NT2/D1 (cell line): ENCODE results near the gene KDM4C.

Experiments
- DNase-seq: peaks from one replicate; pipeline ENCODE4 v3.0.0-alpha.2; 2011; ENCODE audit warnings: low read depth, low spot score
- H3K27me3 ChIP-seq: 2 replicates; pipeline ENCODE4 v1.6.0; 2011; ENCODE audit warnings: mild to moderate bottlenecking; ENCODE audit not compliant: insufficient read length, insufficient read depth
- H3K36me3 ChIP-seq: 2 replicates; pipeline ENCODE4 v1.6.1; 2011; ENCODE audit warnings: mild to moderate bottlenecking, low read length, mixed read lengths; ENCODE audit not compliant: insufficient read depth, insufficient read length
- H3K4me1 ChIP-seq: 2 replicates; pipeline ENCODE4 v1.5.1; 2011; ENCODE audit not compliant: insufficient read depth, insufficient read length
- H3K4me3 ChIP-seq: 2 replicates; pipeline ENCODE4 v1.5.1; 2011; ENCODE audit warnings: low read depth; ENCODE audit not compliant: insufficient read length
- H3K9ac ChIP-seq: 2 replicates; pipeline ENCODE4 v1.6.0; 2011; ENCODE audit warnings: low read depth; ENCODE audit not compliant: insufficient read length
- H3K9me3 ChIP-seq: 2 replicates; pipeline ENCODE4 v1.5.1; 2011; ENCODE audit warnings: mild to moderate bottlenecking, low read length; ENCODE audit not compliant: insufficient read depth
- SUZ12 ChIP-seq: IDR thresholded peaks from 2 replicates; pipeline ENCODE4 v1.6.1; 2011; ENCODE audit not compliant: insufficient read length, insufficient read depth; ENCODE audit errors: extremely low read depth
- YY1 ChIP-seq: IDR thresholded peaks from 2 replicates; pipeline ENCODE4 v1.6.1; 2011; ENCODE audit not compliant: insufficient read length, insufficient read depth
- ZNF274 ChIP-seq: IDR thresholded peaks from 2 replicates; pipeline ENCODE4 v1.6.1; 2011; ENCODE audit warnings: mild to moderate bottlenecking, low read depth, low read length

The KDM4C gene

GRCh38 chr9:6907772-6908381 is 150.1 kb downstream of the KDM4C start:
- Histone ChIP-seq H3K4me3 (no peak overlapping the region), H3K9ac (no peak overlapping the region), H3K9me3 (no peaks in the 10 kb centered on the region), H3K27me3 (no peaks in the 10 kb centered on the region), H3K36me3 (no peaks in the 10 kb centered on the region), H3K4me1 (no peaks in the 10 kb centered on the region)
- no peak for TF ChIP-seq ZNF274
- no peak for TF ChIP-seq YY1
- no peak for TF ChIP-seq SUZ12
- DNase-seq, result peak; percentile 23

DNA sequence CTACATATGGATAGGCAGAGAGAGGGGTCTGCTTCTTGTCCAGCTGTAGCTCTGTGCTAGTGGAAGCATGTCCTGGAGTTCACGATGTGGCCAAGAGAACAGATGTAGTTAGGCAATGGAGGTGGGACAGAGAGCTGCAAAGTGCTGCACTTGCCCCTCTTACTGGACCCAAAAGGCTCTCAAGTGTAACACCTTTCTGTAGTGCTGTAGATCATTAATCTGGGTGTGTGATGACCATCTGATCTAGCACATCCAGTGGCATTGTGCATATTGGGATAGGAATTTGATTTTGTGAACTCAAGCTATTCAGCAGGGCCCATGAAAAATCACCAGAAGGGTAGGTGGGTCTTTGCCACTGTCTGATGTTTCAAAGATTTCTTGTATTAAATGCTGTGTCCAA is 151.4 kb downstream of the KDM4C start:
- TF ChIP-seq SUZ12 (no peak), YY1 (no peak), ZNF274 (no peak)
- Histone ChIP-seq H3K4me3 (no peak overlapping the region), H3K27me3 (no peaks in the 10 kb centered on the region), H3K9me3 (no peaks in the 10 kb centered on the region), H3K9ac (no peak overlapping the region), H3K36me3 (no peaks in the 10 kb centered on the region), H3K4me1 (no peaks in the 10 kb centered on the region)
- DNase-seq, result no peak

GRCh38 chr9:6910032-6910431 is 152.3 kb downstream of the KDM4C start:
- no peak for TF ChIP-seq ZNF274
- no peak for TF ChIP-seq SUZ12
- no peak for TF ChIP-seq YY1
- Histone ChIP-seq H3K36me3 (no peaks in the 10 kb centered on the region), H3K9ac (no peak overlapping the region), H3K4me3 (no peak overlapping the region), H3K9me3 (no peaks in the 10 kb centered on the region), H3K27me3 (no peaks in the 10 kb centered on the region), H3K4me1 (no peaks in the 10 kb centered on the region)
- no peak for DNase-seq

DNA sequence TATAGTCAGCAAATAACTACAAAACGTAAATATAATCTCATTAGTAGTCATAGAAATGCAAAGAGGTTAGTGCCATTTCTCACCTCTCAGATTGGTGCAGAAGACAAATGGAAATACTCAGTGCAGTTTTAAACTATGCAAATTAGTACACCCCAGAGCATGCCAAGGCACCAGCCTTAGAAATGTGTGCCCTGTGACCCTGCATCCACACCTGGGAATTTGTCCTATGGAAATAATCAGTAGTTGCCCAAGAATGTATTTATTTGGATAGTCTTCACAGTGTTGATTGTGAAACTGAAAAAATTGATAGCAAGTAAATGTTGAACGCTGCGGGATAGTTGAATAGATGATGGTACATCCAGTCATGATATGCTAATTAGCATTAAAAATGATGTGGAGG is 152.7 kb downstream of the KDM4C start:
- H3K4me1 ChIP-seq, result no peaks in the 10 kb centered on the region
- H3K36me3 ChIP-seq, result no peaks in the 10 kb centered on the region
- no peaks in the 10 kb centered on the region for H3K9me3 ChIP-seq
- H3K4me3 ChIP-seq, result no peak overlapping the region
- no peak for DNase-seq
- no peaks in the 10 kb centered on the region for H3K27me3 ChIP-seq
- H3K9ac ChIP-seq, result no peak overlapping the region
- no peak for TF ChIP-seq ZNF274
- TF ChIP-seq SUZ12, result no peak
- no peak for TF ChIP-seq YY1

- DNase-seq, result no peak
- Histone ChIP-seq H3K4me3 (no peak overlapping the region), H3K9me3 (no peaks in the 10 kb centered on the region), H3K27me3 (no peaks in the 10 kb centered on the region), H3K9ac (no peak overlapping the region), H3K4me1 (no peaks in the 10 kb centered on the region), H3K36me3 (no peaks in the 10 kb centered on the region)
- TF ChIP-seq SUZ12 (no peak), ZNF274 (no peak)
Observed at GRCh38 chr9:6911901-6912638, 154.3 kb downstream of the KDM4C start.

- Histone ChIP-seq H3K9ac (no peak overlapping the region), H3K9me3 (no peaks in the 10 kb centered on the region), H3K4me3 (no peak overlapping the region), H3K27me3 (no peaks in the 10 kb centered on the region), H3K36me3 (no peaks in the 10 kb centered on the region), H3K4me1 (no peaks in the 10 kb centered on the region)
- DNase-seq, result no peak
- TF ChIP-seq ZNF274 (no peak), SUZ12 (no peak), YY1 (no peak)
Observed at GRCh38 chr9:6915635-6916034, 157.9 kb downstream of the KDM4C start.

- no peak overlapping the region for H3K9ac ChIP-seq
- H3K4me3 ChIP-seq, result no peak overlapping the region
- H3K4me1 ChIP-seq, result no peaks in the 10 kb centered on the region
- no peaks in the 10 kb centered on the region for H3K36me3 ChIP-seq
- H3K9me3 ChIP-seq, result no peaks in the 10 kb centered on the region
- no peaks in the 10 kb centered on the region for H3K27me3 ChIP-seq
- no peak for DNase-seq
- TF ChIP-seq YY1 (no peak), SUZ12 (no peak), ZNF274 (no peak)
Observed at GRCh38 chr9:6917162-6917561, 159.4 kb downstream of the KDM4C start.
